ENCODE results near the gene IRF1. TPM values are rescaled to one million over a fixed set of nuclear protein-coding genes. Genes with fewer than 3 reads are reported as not detected.

The IRF1 gene
- total RNA-seq, 1 experiment from 2014 or later: 48.9 TPM

DNA sequence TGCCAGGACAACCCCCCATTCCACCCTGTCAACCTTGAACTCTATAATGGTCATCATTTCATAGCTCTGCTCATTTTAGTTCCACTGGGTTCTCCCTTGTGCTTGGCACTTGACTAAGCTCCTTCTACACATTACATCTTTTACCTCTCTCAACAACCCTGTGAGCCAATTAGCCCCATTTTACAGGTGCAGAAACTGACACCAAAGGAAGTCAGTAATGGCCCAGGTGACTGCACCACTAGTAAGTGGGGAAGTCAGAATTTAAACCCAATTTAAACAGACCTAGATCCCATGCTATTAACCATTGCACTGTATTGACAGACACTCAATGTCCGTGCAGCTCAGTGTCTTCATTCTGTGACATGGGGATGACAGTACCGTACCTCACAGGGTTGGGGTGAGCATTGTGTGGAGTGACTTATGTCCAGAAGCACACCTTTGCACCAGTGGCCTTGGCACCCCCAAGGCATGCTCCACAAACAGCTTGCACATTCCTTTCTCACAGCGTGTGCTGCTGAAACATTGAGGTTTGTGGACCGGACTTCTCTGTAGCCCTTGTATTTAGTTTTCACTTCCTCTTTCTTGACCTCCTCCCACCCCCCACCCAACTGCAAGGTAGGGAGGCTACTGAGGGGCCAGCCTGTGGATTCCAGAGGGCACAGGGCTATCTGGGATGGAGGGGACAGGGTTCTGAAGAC, 23.1 kb downstream of the IRF1 start:
- ATAC-seq: no peak
- no peak overlapping the region for H3K4me3 ChIP-seq (ENCODE audit: low read depth in 2 of 2, low read length in 2 of 2)
- no TSS peak for BruUV-seq (replicated peaks)
- ChIA-PET CTCF (no interaction called here), POLR2A (no interaction called here)
- no peak for DNase-seq (ENCODE audit: low read depth, low spot score)
- H3K36me3 ChIP-seq (ENCODE audit: control insufficient read depth, insufficient read depth, low read length): no peaks in the 10 kb centered on the region
- no peaks in the 10 kb centered on the region for H3K27me3 ChIP-seq (ENCODE audit: control insufficient read depth, insufficient read depth, low read length)
- no peak overlapping the region for H3K27ac ChIP-seq (ENCODE audit: low read length)
- TF ChIP-seq POLR2AphosphoS5 (IDR thresholded peaks at IDR 0.05; ENCODE audit: low read depth, low read length) (no peak), TCF7L2 (IDR thresholded peaks at IDR 0.05; ENCODE audit: low read depth, low read length) (no peak), SIN3A (IDR thresholded peaks at IDR 0.05; ENCODE audit: borderline replicate concordance, insufficient read depth, low read depth, low read length) (no peak), REST (IDR thresholded peaks at IDR 0.05; ENCODE audit: insufficient read depth in 1 of 2, low read depth in 2 of 2, low read length in 1 of 2) (no peak), CTCF (IDR thresholded peaks at IDR 0.05) (no peak)
- in situ Hi-C loops (cut with HindIII; ENCODE audit: low pct_unique_long_range_greater_than_20kb, low sequenced_read_pairs) (no loop called here), intact Hi-C loops (cut with micrococcal nuclease; ENCODE audit: unreplicated experiment) (no loop called here)
- peaks cover 28% of the 10 kb centered on the region for H3K4me1 ChIP-seq (ENCODE audit: control insufficient read depth, insufficient read depth, low read length)
- no peaks in the 10 kb centered on the region for H3K9me3 ChIP-seq (ENCODE audit: control insufficient read depth, insufficient read depth, low read depth, low read length)

GRCh38 chr5:132466433-132467286, 23.9 kb downstream of the IRF1 start:
- TF ChIP-seq POLR2AphosphoS5 (IDR thresholded peaks at IDR 0.05; ENCODE audit: low read depth, low read length): no peak
- no peak for TF ChIP-seq SIN3A (IDR thresholded peaks at IDR 0.05; ENCODE audit: borderline replicate concordance, insufficient read depth, low read depth, low read length)
- no peak for TF ChIP-seq TCF7L2 (IDR thresholded peaks at IDR 0.05; ENCODE audit: low read depth, low read length)
- no peak for TF ChIP-seq REST (IDR thresholded peaks at IDR 0.05; ENCODE audit: insufficient read depth in 1 of 2, low read depth in 2 of 2, low read length in 1 of 2)
- TF ChIP-seq CTCF (IDR thresholded peaks at IDR 0.05): no peak
- Histone ChIP-seq H3K27me3 (ENCODE audit: control insufficient read depth, insufficient read depth, low read length) (no peaks in the 10 kb centered on the region), H3K36me3 (ENCODE audit: control insufficient read depth, insufficient read depth, low read length) (no peaks in the 10 kb centered on the region), H3K4me1 (ENCODE audit: control insufficient read depth, insufficient read depth, low read length) (peaks cover 28% of the 10 kb centered on the region), H3K4me3 (ENCODE audit: low read depth in 2 of 2, low read length in 2 of 2) (no peak overlapping the region), H3K9me3 (ENCODE audit: control insufficient read depth, insufficient read depth, low read depth, low read length) (no peaks in the 10 kb centered on the region), H3K27ac (ENCODE audit: low read length) (no peak overlapping the region)
- ChIA-PET POLR2A (no interaction called here), CTCF (no interaction called here)
- BruUV-seq (replicated peaks): no TSS peak
- no peak for ATAC-seq
- in situ Hi-C loops (cut with HindIII; ENCODE audit: low pct_unique_long_range_greater_than_20kb, low sequenced_read_pairs) (no loop called here), intact Hi-C loops (cut with micrococcal nuclease; ENCODE audit: unreplicated experiment) (no loop called here)
- no peak for DNase-seq (ENCODE audit: low read depth, low spot score)
